Activated CD8-positive, alpha-beta T cell treated with anti-CD3 and anti-CD28 coated beads for 36 hours (primary cell): ENCODE data around the gene RHBDL2. TPM values are rescaled to one million over a fixed set of nuclear protein-coding genes. Genes with fewer than 3 reads are reported as not detected.

Source experiments
- ATAC-seq: fragments of 200-7000 bp; cut with Tn5 transposase; one replicate; pipeline ENCODE4 v1.10.0; 2021; ENCODE audit warnings: mild to moderate bottlenecking, moderate library complexity
- CTCF ChIA-PET: fragments of 350-600 bp; sonication (Branson Sonifier 250); formaldehyde crosslinking; loops from one replicate; lab custom pipeline; 2021; ENCODE audit warnings: antibody characterized with exemption; lab: Charles Lee
- POLR2A ChIA-PET: fragments of 350-600 bp; sonication (Branson Sonifier 250); formaldehyde crosslinking; loops from one replicate; lab custom pipeline; 2021; ENCODE audit warnings: antibody characterized with exemption; lab: Charles Lee
- DNase-seq: peaks from one replicate; pipeline ENCODE4 v3.0.0-alpha.2; 2020
- H3K27ac Mint-ChIP-seq: one replicate; pipeline ENCODE4 v1.8.0; 2021; ENCODE audit warnings: mild to moderate bottlenecking, mixed read lengths
- H3K27me3 Mint-ChIP-seq: one replicate; pipeline ENCODE4 v1.8.0; 2021; ENCODE audit warnings: mixed read lengths
- H3K36me3 Mint-ChIP-seq: one replicate; pipeline ENCODE4 v1.8.0; 2021; ENCODE audit warnings: low read depth, mixed read lengths
- H3K4me1 Mint-ChIP-seq: one replicate; pipeline ENCODE4 v1.8.0; 2021; ENCODE audit warnings: low read depth, mixed read lengths
- H3K4me3 Mint-ChIP-seq: one replicate; pipeline ENCODE4 v1.8.0; 2021; ENCODE audit warnings: mild to moderate bottlenecking, moderate library complexity, mixed read lengths
- H3K9me3 Mint-ChIP-seq: one replicate; pipeline ENCODE4 v1.8.0; 2021; ENCODE audit warnings: mixed read lengths
- CTCF ChIP-seq: fragments of 200-600 bp; IDR thresholded peaks from one replicate; pipeline ENCODE4 v1.8.0; 2022; ENCODE audit warnings: antibody characterized with exemption, mild to moderate bottlenecking
- intact Hi-C: fragments of 100-400 bp; cut with micrococcal nuclease; formaldehyde crosslinking; loops from one replicate; pipeline ENCODE4 v1.10.0; 2022
- total RNA-seq, 2 experiments: library from RNA; stranded (reverse); gene quantifications; one replicate each; pipeline ENCODE4 v1.2.3, GENCODE V29; 2021

RHBDL2 gene
- total RNA-seq, 2 experiments from 2014 or later, result not detected

GRCh38 chr1:38942664-38943428, 1.2 kb upstream of the RHBDL2 start:
- Mint-ChIP-seq H3K27ac (no peak overlapping the region), H3K4me3 (no peak overlapping the region), H3K4me1 (no peaks in the 10 kb centered on the region), H3K36me3 (no peaks in the 10 kb centered on the region), H3K27me3 (no peaks in the 10 kb centered on the region), H3K9me3 (no peaks in the 10 kb centered on the region)
- CTCF ChIA-PET, result no interaction called here
- intact Hi-C loops, result no loop called here
- no peak for TF ChIP-seq CTCF
- POLR2A ChIA-PET, result no interaction called here
- ATAC-seq, result no peak
- DNase-seq, result no peak

GRCh38 chr1:38941093-38941492, 537 bp downstream of the RHBDL2 start:
- H3K9me3 Mint-ChIP-seq, result no peaks in the 10 kb centered on the region
- no peak overlapping the region for H3K27ac Mint-ChIP-seq
- no peaks in the 10 kb centered on the region for H3K36me3 Mint-ChIP-seq
- DNase-seq, result no peak
- ChIA-PET CTCF (no interaction called here), POLR2A (no interaction called here)
- no peak for TF ChIP-seq CTCF
- no peaks in the 10 kb centered on the region for H3K27me3 Mint-ChIP-seq
- no peak for ATAC-seq
- no peaks in the 10 kb centered on the region for H3K4me1 Mint-ChIP-seq
- intact Hi-C loops, result no loop called here
- no peak overlapping the region for H3K4me3 Mint-ChIP-seq

- POLR2A ChIA-PET, result no interaction called here
- CTCF ChIA-PET, result no interaction called here
- Mint-ChIP-seq H3K27me3 (no peaks in the 10 kb centered on the region), H3K27ac (no peak overlapping the region), H3K4me3 (no peak overlapping the region), H3K36me3 (no peaks in the 10 kb centered on the region), H3K4me1 (no peaks in the 10 kb centered on the region), H3K9me3 (no peaks in the 10 kb centered on the region)
- TF ChIP-seq CTCF, result no peak
- intact Hi-C loops, result no loop called here
- DNase-seq (no peak), ATAC-seq (no peak)
Measured at GRCh38 chr1:38940339-38941047, 1.1 kb downstream of the RHBDL2 start.

- Mint-ChIP-seq H3K27me3 (no peaks in the 10 kb centered on the region), H3K4me1 (no peaks in the 10 kb centered on the region), H3K36me3 (no peaks in the 10 kb centered on the region), H3K27ac (no peak overlapping the region), H3K9me3 (no peaks in the 10 kb centered on the region), H3K4me3 (no peak overlapping the region)
- intact Hi-C loops, result no loop called here
- no peak for DNase-seq
- POLR2A ChIA-PET, result no interaction called here
- TF ChIP-seq CTCF, result no peak
- CTCF ChIA-PET, result no interaction called here
- ATAC-seq, result no peak
Measured at GRCh38 chr1:38938722-38939260, 2.8 kb downstream of the RHBDL2 start.

- POLR2A ChIA-PET, result no interaction called here
- Mint-ChIP-seq H3K9me3 (no peaks in the 10 kb centered on the region), H3K4me1 (no peaks in the 10 kb centered on the region), H3K27ac (no peak overlapping the region), H3K36me3 (no peaks in the 10 kb centered on the region), H3K27me3 (no peaks in the 10 kb centered on the region), H3K4me3 (no peak overlapping the region)
- DNase-seq, result no peak
- TF ChIP-seq CTCF, result no peak
- intact Hi-C loops, result no loop called here
- ATAC-seq, result no peak
- CTCF ChIA-PET, result no interaction called here
Measured at GRCh38 chr1:38932571-38932970, 9.1 kb downstream of the RHBDL2 start.
